SH-SY5Y (cell line): ENCODE results near the gene TGM3.

ENCODE experiments used
- GATA2 ChIP-seq: IDR thresholded peaks from 2 replicates; pipeline ENCODE4 v1.6.1; 2011; ENCODE audit warnings: mild to moderate bottlenecking, low read depth, low read length
- GATA3 ChIP-seq: IDR thresholded peaks from 2 replicates; pipeline ENCODE4 v1.6.1; 2011; ENCODE audit warnings: low read depth, mild to moderate bottlenecking, low read length, moderate library complexity

GRCh38 chr20:2342243-2342642 lies 46.4 kb downstream of the TGM3 start:
- no peak for TF ChIP-seq GATA2
- TF ChIP-seq GATA3, result no peak
